NCI-H526 (cell line): ENCODE data around the gene DUSP19.
"Not testable (repeated sequence)": the region's sequence is repeated elsewhere in the genome, so short reads cannot be mapped to it uniquely, and the experiment has no call there.

Experiments used
- DNase-seq, 2 experiments: peaks; one replicate each; lab custom pipeline; 2025; lab: John Stamatoyannopoulos, UW

DUSP19 gene, protein sequence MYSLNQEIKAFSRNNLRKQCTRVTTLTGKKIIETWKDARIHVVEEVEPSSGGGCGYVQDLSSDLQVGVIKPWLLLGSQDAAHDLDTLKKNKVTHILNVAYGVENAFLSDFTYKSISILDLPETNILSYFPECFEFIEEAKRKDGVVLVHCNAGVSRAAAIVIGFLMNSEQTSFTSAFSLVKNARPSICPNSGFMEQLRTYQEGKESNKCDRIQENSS

DNA sequence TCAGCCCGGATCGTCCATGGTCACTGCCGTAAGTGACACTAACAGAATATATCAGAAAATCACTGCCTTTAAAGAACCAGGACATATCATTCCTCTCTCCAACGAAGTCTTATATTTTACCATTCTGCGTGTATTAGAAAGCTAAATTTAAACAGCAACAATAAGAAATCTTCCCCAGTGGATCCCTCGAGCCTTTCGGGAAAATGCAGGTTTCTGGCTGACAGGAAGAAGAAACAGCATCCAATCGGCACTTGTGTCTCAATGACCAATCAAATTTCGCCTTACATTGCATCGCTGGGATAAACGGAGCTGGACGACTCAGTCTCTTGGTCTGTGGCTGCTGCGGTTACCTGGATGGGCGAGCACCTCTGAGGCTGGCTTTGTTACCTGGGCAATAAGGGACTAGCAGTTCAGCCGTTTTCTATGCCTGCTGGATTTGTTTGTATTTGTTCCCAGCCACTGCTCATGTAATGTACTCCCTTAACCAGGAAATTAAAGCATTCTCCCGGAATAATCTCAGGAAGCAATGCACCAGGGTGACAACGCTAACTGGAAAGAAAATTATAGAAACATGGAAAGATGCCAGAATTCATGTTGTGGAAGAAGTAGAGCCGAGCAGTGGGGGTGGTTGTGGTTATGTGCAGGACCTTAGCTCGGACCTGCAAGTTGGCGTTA is at the start of gene DUSP19:
Gene DUSP19, plus strand, starts transcription at position 284 of the 675 bp plus-strand sequence. Its CDS starts 187 bp downstream, at position 471.
- peak; percentile 98 for DNase-seq

DNA sequence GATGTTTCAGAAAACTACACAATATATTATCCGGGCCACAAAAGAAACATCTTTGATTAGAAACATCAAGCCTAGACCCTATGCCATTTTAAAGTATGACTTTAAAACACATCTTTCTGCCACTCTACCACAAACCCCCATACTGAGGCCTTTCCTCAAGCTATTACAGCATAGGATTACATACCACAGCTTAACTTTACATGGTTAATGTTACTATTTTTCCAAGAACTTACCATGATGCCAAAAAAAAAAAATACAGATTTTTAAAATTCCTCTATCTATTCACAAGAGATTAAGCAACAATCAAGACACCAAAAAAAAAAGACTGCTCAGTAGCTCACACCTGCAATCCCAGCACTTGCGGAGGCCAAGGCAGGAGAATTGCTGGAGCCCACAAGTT is 49.3 kb upstream of the DUSP19 start:
- DNase-seq, result no peak

DNA sequence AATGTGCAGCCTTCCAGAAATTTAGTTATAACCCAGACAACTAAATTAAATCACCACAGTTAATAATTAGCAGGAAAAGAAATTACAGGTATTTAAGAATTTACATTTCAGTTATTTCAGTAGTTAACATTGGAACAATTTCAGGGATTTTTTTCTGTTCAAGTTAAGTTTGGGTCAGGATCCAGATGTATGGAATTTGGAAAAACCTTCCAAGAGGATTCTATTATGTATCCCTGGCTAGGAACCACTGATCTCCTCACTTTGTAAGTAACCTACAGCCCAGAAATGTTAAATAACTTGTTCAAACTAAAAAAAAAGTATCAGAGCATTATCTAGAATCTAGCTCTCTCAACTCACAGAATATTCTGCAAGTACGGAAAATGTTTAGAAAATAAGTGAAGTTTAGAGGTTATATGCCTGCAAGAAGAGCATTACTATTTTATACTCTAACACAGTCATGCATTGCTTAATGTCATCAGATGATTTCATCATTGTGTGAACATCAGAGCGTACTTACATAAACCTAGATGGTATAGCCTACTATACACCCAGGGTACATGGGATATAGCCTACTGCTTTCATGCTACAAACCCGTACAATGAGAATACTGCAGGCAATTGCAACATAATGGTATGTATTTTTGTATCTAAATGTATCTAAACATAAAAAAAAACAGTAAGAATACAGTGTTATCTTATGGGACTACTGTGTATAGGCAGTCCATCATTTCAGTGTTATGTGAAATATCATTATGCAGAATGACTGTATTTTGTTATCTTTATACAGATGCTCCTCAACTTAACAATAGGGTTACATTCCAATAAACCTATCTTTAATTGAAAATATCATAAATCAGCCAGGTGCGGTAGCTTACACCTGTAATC is 46.4 kb upstream of the DUSP19 start:
- DNase-seq, result no peak

DNA sequence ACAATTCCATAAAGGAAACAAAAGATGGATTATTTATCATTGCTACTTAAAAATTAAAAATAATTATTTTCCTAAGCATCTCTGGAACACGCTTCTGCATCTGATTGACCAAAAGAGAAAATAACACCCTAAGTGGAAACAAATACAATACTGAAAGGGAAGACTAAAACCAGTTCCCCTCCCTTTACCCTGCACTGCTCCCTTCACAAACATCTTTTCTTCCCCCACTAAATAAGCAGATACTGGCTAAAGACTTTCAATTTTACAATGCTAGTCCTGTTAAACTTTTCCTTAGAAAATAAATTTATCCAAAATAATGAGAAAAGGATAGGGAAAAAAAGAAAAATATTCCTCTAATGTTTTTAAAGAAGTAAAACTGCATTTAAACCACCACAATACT is 44.6 kb upstream of the DUSP19 start:
- DNase-seq, result no peak

DNA sequence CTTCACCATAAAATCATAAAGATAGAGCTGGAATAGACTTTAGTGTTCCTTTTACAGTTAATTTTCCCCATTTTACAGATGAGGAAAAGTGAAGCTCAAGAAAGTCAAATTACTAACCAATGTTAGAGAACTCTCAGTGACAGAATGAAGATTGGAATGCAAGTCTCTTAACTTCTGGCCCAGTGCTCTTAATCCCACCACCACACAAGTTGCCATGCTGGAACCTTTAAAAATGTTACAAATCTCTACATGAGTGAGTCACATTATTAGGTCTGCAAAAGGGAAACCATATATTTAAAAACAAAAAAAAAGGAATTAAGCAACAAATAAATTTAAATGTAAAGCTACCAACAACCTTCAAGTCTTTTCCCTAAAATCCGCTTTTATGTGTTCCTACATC is 43.7 kb upstream of the DUSP19 start:
- no peak for DNase-seq

DNA sequence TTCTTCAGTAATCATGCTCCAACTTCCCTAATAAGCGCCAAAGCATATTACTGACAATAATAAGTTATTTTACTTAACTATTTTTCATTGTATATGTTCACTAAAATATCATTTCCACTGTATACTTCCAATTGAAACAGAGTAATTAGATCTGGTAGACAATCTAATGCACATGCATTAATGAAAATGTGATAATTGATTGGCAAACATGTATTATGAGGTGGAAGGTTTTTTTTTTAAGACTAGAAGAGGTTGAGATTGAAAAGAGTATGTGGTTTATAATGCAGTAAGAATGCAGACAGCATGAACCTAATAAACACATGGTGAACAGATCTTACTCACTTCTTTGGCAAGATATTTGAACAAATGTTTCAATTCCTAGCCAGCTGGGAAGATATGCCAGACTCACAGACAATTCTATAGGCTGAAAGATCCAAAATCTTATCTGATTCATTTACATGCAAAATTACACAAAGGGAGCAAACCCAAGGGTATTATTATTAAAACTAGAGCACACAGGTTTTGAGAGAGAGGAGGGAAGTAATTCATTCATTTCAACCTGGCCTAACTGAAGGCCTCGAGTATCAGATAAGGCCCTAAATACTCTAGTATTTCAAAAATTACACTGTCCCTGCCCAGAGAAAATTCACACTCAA is 43.1 kb upstream of the DUSP19 start:
- no peak for DNase-seq

DNA sequence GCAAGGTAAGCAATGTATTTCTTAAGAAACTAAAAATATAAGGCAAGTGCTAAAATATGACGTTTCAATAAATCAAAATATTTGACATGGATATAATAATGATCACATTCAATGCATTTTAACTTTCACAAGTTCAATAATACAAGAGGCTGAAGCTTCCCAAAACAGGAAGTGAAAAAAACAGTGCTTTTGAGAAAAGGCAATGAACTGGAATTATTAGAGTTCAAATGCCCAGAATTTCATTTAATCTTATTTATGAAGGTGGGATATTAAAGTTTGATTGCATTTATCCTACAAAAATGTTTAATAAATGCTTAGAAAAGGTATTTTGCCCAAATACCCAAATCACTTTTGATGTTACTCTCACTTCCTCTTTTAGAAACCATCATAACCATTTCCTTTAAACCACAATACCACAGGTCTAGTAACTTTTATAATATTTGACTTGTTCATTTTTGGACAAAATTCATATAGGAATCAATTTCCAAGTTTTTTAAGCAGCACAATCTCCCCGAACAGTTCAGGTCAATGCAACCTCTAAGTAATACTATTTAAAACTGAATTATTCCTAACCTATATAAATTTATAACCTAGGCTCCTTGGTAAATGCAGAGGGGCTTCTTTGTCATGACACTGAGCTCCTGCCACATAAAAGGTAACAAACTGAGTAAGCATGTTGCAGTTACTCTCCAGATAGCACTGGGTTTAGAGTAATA is 42.4 kb upstream of the DUSP19 start:
- DNase-seq, result no peak

DNA sequence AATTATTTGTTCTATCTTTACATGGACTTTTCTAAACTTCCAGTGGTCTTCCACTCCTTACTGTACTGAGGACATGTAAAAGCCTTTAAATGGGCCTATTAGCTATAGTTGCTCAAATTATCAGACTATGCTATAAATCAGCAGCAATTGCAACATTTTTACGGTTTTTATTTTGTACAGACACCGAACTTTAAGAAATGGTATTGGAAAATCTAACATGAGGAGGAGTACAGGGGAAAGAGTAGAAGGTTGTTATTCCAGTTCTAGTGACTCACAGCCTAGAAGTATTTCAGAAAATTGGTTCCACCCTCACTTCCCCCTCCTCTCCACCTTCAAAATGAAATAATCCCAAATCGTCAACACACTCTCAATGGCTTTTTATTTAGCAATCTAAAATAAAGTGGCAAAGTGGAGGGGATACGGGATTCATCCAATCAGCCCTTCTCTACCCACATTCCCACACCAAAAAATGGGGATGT is 41.4 kb upstream of the DUSP19 start:
- peak in 1 of 2 experiments; percentile 41 for DNase-seq

DNA sequence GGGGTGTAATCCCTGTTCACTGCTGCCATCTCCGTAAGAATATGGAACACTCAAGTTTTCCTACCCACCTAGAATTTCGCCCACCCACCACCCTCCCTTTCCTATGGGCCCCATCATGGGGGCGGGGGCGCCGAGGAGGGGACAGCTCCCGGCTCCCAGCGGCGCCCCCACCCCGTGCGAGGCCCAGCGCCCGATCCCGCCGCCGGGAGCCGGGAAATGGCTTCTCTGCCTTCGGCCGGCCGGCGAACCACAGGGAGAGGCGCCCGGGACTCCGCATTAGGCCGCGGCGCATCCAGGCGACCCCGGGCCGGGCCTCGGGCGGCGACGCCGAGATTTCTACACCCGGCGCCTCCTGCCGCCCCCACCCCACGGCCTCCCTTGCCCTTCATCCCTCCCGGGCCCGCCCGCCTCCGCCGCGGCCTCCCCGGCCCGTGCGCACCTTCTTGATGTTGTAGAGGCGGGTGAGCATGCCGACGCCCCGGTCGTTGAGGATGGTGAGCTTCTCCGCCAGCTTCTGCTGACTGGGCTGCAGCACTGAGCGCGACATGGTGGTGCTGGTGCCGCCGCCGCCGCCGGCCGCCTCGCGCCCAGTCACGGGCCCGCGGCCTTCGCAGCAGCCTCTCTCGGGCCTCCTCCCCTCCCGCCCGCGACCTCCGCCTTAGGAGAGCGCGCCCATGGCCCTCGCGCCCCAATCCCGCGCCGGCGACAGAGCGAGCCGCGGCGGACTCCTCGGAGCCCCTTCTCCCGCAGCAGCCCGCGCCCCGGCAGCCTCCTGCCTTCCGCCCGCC is 40.8 kb upstream of the DUSP19 start:
- peak; percentile 44 to 92 for DNase-seq

DNA sequence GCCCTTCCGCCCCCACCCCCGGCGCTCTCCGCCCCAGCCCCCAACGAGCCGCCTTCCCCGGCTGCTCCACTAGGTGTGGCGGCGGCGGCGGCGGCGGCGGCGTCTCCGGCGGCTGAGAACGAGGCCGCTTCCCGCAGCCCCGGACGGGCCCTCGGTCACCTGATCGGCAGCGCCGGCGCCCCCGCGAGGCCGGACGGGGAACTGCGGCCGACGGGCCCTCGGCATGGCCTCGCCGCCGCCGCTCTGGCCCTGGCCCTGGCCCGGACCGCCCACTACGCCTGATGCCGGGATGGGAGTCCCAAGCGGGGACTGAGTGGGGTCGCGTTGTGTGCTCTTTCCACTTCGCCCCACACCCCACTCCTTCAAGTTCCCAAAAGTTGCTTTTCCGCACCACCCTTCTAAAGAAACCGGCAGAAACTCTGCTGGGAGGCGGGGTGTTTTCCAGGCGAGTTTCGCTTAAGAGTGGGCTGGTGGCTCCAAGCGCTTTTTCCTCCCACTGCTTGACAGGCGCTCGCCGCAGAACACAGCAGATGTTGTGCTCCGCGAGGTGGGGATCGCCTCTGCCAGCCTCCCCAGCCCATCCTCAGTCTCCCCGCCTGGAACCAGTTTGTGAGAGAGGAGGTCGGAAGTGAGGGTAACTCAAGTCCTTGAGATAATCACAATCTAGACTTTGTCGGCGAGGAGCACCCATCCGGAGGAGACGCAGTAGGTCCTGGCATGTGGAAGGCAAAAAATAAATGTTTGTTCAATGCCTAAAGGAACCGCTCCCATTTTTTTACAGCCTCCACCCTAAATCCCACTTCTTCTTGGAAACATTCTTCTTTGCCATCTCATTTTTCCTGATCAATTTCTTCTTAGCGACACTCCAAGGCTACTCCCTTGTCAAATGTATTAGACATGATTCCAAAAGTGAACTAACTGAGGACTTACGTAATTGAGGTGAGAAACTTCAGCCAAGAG is 39.9 kb upstream of the DUSP19 start, which contains the start of gene NCKAP1:
Gene NCKAP1, minus strand, starts transcription at position 117 of the 960 bp plus-strand sequence. CDS start 358 bp downstream, outside the sequence.
- peak; percentile 44 to 92 for DNase-seq

DNA sequence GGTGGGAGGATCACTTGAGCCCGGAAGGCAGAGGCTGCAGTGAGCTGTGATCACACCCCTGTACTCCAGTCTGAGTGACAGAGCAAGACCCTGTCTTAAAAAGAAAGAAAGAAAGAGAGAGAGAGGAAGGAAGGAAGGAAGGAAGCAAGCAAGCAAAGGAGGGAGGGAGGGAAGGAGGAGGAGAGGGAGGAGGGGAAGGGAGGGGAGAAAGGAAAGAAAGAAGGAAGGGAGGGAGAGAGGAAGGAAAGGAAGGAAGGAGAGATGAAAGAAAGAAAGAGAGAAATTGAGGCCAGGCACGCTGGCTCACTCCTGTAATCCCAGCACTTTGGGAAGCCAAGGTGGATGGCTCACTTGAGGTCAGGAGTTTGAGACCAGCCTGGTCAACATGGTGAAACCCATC is 37.9 kb upstream of the DUSP19 start:
- no peak for DNase-seq

DNA sequence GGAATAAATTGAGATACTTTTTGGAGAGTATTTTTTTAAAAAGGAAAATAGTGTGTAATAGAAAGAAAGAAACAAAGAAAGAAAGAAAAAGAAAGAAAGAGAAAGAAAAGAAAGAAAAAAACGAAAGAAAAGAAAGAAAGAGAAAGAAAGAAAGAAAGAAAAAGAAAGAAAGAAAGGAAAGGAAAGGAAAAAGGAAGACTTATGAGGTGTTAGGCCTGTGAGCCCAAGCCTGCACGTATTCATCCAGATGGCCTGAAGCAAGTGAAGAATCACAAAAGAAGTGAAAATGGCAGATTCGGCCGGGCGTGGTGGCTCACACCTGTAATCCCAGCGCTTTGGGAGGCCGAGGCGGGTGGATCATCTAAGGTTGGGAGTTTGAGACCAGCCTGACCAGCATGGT is 35.0 kb upstream of the DUSP19 start:
- not testable (repeated sequence) for DNase-seq

DNA sequence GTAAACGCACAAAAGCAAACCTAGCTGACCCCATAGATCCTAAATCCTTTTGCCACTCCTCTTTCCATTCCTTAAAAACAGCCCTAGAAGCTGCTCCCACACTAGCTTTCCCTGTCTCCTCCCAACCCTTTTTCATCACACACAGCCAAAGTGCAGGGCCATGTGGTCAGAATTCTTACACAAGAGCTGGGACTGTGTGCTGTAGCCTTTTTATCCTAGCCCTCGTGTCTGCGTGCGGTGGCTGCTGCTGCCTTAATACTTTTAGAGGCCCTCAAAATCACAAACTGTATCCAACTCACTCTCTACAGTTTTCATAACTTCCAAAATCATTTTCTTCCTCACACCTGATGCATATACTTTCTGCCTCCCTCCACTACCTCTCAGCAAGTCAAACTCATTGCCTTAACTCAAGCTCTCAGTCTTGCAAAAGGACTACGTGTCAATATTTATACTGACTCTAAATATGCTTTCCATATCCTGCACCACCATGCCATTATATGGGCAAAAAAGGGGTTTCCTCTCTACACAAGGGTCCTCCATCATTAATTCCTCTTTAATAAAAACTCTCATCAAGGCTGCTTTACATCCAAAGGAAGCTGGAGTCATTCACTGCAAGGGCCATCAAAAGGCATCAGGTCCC is 30.9 kb upstream of the DUSP19 start:
- not testable (repeated sequence) for DNase-seq

DNA sequence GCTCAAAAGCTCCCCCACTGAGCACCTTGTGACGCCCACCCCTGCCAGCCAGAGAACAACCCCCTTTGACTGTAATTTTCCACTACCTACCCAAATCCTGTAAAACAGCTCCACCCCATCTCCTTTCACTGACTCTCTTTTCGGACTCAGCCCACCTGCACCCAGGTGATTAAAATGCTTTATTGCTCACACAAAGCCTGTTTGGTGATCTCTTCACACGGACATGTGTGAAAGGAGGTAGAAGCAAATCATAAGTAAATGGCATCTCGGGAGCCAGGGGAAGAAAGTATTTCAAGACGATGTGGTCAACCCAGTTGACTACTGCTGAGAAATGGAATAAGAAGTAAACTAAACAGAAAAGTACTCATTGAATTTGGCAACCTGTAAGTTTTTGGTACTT is 29.1 kb upstream of the DUSP19 start:
- no peak for DNase-seq

DNA sequence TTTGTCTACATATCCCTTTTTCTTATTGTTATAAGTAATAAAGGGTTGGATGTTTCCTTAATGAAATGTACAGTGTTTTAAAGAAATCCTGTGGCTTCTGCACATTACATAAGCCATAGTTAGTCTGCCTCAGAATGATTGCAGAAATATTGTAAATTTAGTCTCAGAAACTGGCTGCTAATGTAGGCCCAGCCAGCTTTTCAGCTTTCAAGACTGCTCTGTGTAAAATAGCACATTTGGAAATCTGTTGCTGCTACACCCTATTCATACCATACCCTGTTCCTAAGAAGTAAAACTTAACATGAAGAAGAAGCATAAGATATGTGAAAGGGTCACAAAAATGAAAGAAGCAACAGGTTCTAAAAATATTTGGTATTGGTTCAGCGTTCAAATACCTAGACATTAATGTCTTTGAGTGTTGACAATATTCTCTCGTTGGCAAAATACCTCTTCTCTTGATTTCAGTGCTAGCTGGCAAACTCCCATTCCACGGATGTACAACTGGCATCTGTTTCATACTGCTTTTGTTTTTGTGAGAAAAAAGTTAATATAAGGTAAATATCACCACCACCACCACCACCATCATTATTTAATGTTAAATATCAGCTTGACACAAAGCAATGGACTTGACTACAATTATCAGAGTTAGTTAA is 21.1 kb upstream of the DUSP19 start:
- no peak for DNase-seq

DNA sequence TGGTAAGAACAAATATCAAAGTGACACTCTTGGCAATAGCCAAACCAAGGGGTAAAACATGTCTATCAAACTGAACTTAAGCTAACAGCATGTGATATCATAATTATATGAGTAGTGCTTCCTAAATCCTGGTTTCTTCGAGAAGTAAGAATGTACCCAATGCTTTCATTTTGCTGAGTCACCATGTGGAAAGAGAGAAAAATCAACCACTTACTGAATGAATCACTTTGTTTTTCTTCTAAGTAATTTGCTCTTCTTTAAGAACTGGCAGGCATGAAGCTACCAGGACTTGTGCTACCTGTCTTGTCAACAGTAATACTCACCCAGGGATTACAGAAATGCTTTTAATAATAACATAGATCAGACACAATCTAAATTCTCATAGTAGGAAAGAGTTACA is 19.0 kb upstream of the DUSP19 start:
- no peak for DNase-seq

DNA sequence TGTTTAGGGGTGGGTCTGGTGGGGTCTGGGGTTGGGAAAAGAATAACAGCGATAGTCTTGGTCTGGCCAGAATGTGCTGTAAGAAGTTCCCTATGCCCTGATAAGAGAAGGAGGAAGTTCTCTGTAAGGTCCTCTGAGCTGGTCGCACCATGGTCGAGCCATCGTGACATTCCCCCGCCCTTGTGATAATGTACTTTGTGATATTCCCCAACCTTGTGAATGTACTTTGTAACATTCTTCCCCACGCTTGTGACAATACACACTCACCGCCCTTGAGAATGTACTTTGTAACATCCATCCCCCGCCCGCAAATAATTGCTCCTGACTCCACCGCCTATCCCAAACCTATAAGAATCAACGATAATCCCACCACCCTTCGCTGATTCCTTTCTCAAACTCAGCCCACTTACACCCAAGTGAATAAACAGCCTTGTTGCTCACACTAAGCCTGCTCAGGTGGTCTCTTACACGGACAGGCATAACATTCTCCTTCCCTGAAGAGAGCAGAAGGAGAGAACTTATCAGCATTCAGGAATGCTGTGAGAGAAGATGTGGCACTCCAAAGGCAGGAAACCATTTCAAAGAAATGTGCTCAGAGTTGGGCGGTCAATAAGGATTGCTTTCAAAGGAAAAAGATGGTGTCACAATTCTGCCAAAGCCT is 17.8 kb upstream of the DUSP19 start:
- no peak for DNase-seq

DNA sequence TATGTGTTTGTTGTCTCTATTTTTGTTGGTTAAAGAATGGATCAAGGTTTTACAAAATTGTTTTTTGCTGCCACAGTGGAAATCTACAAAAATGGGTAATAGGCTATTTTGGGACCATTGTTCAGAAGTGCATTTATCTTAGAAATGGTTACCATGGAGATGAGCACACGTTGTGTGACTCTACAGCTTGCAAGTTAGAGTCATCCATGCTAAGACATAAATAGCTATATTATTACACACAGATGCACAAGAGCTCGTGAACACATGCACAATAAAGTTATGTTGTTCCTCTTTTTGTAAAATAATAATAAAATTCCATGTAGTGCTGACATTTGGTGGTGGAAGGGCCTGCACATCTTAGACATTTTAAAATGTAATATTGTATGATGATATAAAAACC is 15.5 kb upstream of the DUSP19 start:
- no peak for DNase-seq
